ENCODE measurements around the gene ATP6V0B.

The ATP6V0B gene

GRCh38 chr1:44019466-44019948 is 44.7 kb downstream of the ATP6V0B start:
- Mint-ChIP-seq H3K27ac (no peak overlapping the region), H3K9me3 (no peaks in the 10 kb centered on the region), H3K27me3 (ENCODE audit: low read depth, poor library complexity) (no peaks in the 10 kb centered on the region), H3K4me1 (peaks cover 18% of the 10 kb centered on the region), H3K4me3 (no peak overlapping the region), H3K36me3 (ENCODE audit: low read depth) (peaks cover 10% of the 10 kb centered on the region)
- no peak for TF ChIP-seq CTCF (IDR thresholded peaks at IDR 0.05)
- no peak for DNase-seq

GRCh38 chr1:44020464-44020863 is 45.7 kb downstream of the ATP6V0B start:
- Mint-ChIP-seq H3K4me3 (no peak overlapping the region), H3K4me1 (peaks cover 8% of the 10 kb centered on the region), H3K36me3 (ENCODE audit: low read depth) (peaks cover 16% of the 10 kb centered on the region), H3K9me3 (no peaks in the 10 kb centered on the region), H3K27me3 (ENCODE audit: low read depth, poor library complexity) (no peaks in the 10 kb centered on the region), H3K27ac (no peak overlapping the region)
- no peak for TF ChIP-seq CTCF (IDR thresholded peaks at IDR 0.05)
- no peak for DNase-seq

- Mint-ChIP-seq H3K9me3 (no peaks in the 10 kb centered on the region), H3K27me3 (ENCODE audit: low read depth, poor library complexity) (no peaks in the 10 kb centered on the region), H3K4me1 (peaks cover 6% of the 10 kb centered on the region), H3K27ac (no peak overlapping the region), H3K4me3 (no peak overlapping the region), H3K36me3 (ENCODE audit: low read depth) (peaks cover 16% of the 10 kb centered on the region)
- no peak for TF ChIP-seq CTCF (IDR thresholded peaks at IDR 0.05)
- no peak for DNase-seq
Observed at GRCh38 chr1:44021156-44021555, 46.4 kb downstream of the ATP6V0B start.

GRCh38 chr1:44021581-44022321 is 47.0 kb downstream of the ATP6V0B start:
- Mint-ChIP-seq H3K36me3 (ENCODE audit: low read depth) (peaks cover 16% of the 10 kb centered on the region), H3K4me3 (no peak overlapping the region), H3K9me3 (no peaks in the 10 kb centered on the region), H3K4me1 (peaks cover 6% of the 10 kb centered on the region), H3K27ac (peak overlapping the region; percentile 91), H3K27me3 (ENCODE audit: low read depth, poor library complexity) (peaks cover 1% of the 10 kb centered on the region)
- no peak for TF ChIP-seq CTCF (IDR thresholded peaks at IDR 0.05)
- DNase-seq = no peak

GRCh38 chr1:44024031-44024902 is 49.5 kb downstream of the ATP6V0B start:
- Mint-ChIP-seq H3K27me3 (ENCODE audit: low read depth, poor library complexity) (peaks cover 3% of the 10 kb centered on the region), H3K4me3 (no peak overlapping the region), H3K4me1 (peaks cover 21% of the 10 kb centered on the region), H3K36me3 (ENCODE audit: low read depth) (peaks cover 21% of the 10 kb centered on the region), H3K9me3 (no peaks in the 10 kb centered on the region), H3K27ac (no peak overlapping the region)
- DNase-seq = no peak
- TF ChIP-seq CTCF (IDR thresholded peaks at IDR 0.05) = no peak
